Kidney (tissue), 14 donors: Measurements from ENCODE around the gene AGO3. TPM values are rescaled to one million over a fixed set of nuclear protein-coding genes. Genes with fewer than 3 reads are reported as not detected.

Source experiments
- DNase-seq, 5 donors: peaks; one replicate each; pipeline ENCODE4 v3.0.0-alpha.2; 2013 to 2020
- FAIRE-seq: peaks from 2 replicates; lab custom pipeline; 2012; peaks lifted over from hg19 to GRCh38; lab: Jason Lieb, UNC
- H3K27ac ChIP-seq, 2 donors: one replicate each; pipeline ENCODE4 v1.7.0; 2013; ENCODE audit warnings: low read depth in 2 of 2, low read length in 2 of 2, inconsistent platforms in 1 of 2
- H3K27me3 ChIP-seq: one replicate; pipeline ENCODE4 v1.7.1; 2013; ENCODE audit warnings: low read length, inconsistent platforms; ENCODE audit not compliant: control insufficient read depth, insufficient read depth
- H3K36me3 ChIP-seq, 3 donors: one replicate each; pipeline versions ENCODE4 v1.7.0 to v1.7.1; 2013; ENCODE audit warnings: low read length in 3 of 3, control low read depth in 1 of 3, inconsistent platforms in 1 of 3; ENCODE audit not compliant: insufficient read depth in 3 of 3, control insufficient read depth in 2 of 3
- H3K4me1 ChIP-seq, 3 donors: one replicate each; pipeline versions ENCODE4 v1.7.0 to v1.7.1; 2013; ENCODE audit warnings: low read length in 3 of 3, inconsistent platforms in 1 of 3, low read depth in 1 of 3; ENCODE audit not compliant: control insufficient read depth in 2 of 3, insufficient read depth in 2 of 3
- H3K4me3 ChIP-seq, 3 donors: one replicate each; pipeline versions ENCODE4 v1.7.0 to v1.8.1; 2013; ENCODE audit warnings: low read length in 3 of 3, control low read depth in 1 of 3, inconsistent platforms in 1 of 3
- H3K9ac ChIP-seq, 3 donors: one replicate each; pipeline versions ENCODE4 v1.7.0 to v1.7.1; 2013; ENCODE audit warnings: low read length in 3 of 3, control low read depth in 1 of 3, inconsistent platforms in 1 of 3
- H3K9me3 ChIP-seq, 3 donors: one replicate each; pipeline versions ENCODE4 v1.7.0 to v1.7.1; 2013; ENCODE audit warnings: low read length in 3 of 3, control low read depth in 1 of 3, inconsistent platforms in 1 of 3; ENCODE audit not compliant: control insufficient read depth in 2 of 3, insufficient read depth in 1 of 3
- intact Hi-C: fragments of 100-400 bp; cut with DNase I; formaldehyde crosslinking; loops from one replicate; pipeline ENCODE4 v1.11.1; 2022
- polyA plus RNA-seq: library from polyadenylated mRNA; stranded (reverse); fragments of 350-450 nt; fragmentation: Illumina TruSeq; extraction: RNeasy Lipid Tissue Mini Kit (QIAGEN cat#74804); gene quantifications from one replicate; pipeline ENCODE4 v1.2.3, GENCODE V29; 2014; ENCODE audit warnings: low read depth, low replicate concordance; ENCODE audit not compliant: insufficient read depth
- total RNA-seq: library from RNA; stranded (reverse); fragmentation: NEBNext Ultra II Directional; extraction: Animal tissue kit (Norgen Biotek cat#: 25700); gene quantifications from one replicate; pipeline ENCODE4 v1.2.1, GENCODE V29; 2021
- TF ChIP-seq, protein P1 (sequence below): IDR thresholded peaks from 3 replicates; pipeline ENCODE4 v1.5.1; 2012; ENCODE audit warnings: mild to moderate bottlenecking, moderate library complexity, borderline replicate concordance; ENCODE audit not compliant: insufficient read depth; ENCODE audit errors: extremely low read depth
- donor health status: control.
- donor health status: control.
- donor health status: control.
- donor health status: control.
- donor health status: control.
- donor health status: DM: yes; HTN: yes; CAD: no.
- donor health status: Normal renal cell carcinoma (clear cell type).

AGO3 gene
- total and polyA plus RNA-seq, 2 donors from 2014 or later: 2.8 to 28.2 TPM

GRCh38 chr1:35925741-35926140 is 5.2 kb upstream of the AGO3 start:
- H3K27ac ChIP-seq: no peak overlapping the region
- FAIRE-seq (no peak), DNase-seq (no peak)
- H3K4me3 ChIP-seq: no peak overlapping the region
- intact Hi-C loops: no loop called here
- no peaks in the 10 kb centered on the region for H3K9me3 ChIP-seq
- H3K27me3 ChIP-seq: no peaks in the 10 kb centered on the region
- H3K4me1 ChIP-seq: peaks cover 0 to 2% (median 0%) of the 10 kb centered on the region in 3 donors
- no peaks in the 10 kb centered on the region for H3K36me3 ChIP-seq
- no peak overlapping the region for H3K9ac ChIP-seq
- TF ChIP-seq, protein P1, sequence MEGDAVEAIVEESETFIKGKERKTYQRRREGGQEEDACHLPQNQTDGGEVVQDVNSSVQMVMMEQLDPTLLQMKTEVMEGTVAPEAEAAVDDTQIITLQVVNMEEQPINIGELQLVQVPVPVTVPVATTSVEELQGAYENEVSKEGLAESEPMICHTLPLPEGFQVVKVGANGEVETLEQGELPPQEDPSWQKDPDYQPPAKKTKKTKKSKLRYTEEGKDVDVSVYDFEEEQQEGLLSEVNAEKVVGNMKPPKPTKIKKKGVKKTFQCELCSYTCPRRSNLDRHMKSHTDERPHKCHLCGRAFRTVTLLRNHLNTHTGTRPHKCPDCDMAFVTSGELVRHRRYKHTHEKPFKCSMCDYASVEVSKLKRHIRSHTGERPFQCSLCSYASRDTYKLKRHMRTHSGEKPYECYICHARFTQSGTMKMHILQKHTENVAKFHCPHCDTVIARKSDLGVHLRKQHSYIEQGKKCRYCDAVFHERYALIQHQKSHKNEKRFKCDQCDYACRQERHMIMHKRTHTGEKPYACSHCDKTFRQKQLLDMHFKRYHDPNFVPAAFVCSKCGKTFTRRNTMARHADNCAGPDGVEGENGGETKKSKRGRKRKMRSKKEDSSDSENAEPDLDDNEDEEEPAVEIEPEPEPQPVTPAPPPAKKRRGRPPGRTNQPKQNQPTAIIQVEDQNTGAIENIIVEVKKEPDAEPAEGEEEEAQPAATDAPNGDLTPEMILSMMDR: no peak

DNA sequence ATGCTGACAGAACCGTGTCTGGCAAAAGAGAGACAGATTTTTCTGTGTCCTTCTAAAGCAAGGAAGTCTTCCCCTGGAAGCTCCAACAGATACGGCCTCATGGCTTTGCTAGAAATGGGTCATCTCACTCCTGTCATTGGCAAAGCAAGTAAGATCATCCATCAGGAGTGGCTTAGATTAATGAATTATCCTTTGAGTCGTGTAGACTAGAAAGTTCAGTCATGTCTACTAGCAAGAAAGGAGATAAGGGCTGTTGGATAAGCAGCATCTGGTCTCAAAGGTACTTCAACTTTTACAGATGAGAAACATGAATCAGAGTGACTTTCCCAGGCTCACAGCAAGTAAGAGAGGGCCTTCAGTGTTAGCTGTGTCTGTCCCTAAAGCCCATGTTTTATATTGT is 3.4 kb upstream of the AGO3 start:
- no peak overlapping the region for H3K4me3 ChIP-seq
- H3K27me3 ChIP-seq: no peaks in the 10 kb centered on the region
- intact Hi-C loops: no loop called here
- no peak overlapping the region for H3K9ac ChIP-seq
- no peaks in the 10 kb centered on the region for H3K36me3 ChIP-seq
- no peaks in the 10 kb centered on the region for H3K9me3 ChIP-seq
- TF ChIP-seq, protein P1: no peak
- FAIRE-seq (no peak), DNase-seq (no peak)
- no peak overlapping the region for H3K27ac ChIP-seq
- H3K4me1 ChIP-seq: peaks cover 0 to 8% (median 0%) of the 10 kb centered on the region in 3 donors

- no peaks in the 10 kb centered on the region for H3K9me3 ChIP-seq
- TF ChIP-seq, protein P1: no peak
- peaks cover 0 to 8% (median 3%) of the 10 kb centered on the region in 3 donors for H3K4me1 ChIP-seq
- H3K27ac ChIP-seq: peak overlapping the region; percentile 94 to 97
- H3K4me3 ChIP-seq: peak overlapping the region; percentile 81 to 94 (median 84)
- DNase-seq (peak; percentile 28 to 75 (median 71)), FAIRE-seq (no peak)
- H3K9ac ChIP-seq: peak overlapping the region; percentile 81 to 96 (median 87)
- intact Hi-C loops: no loop called here
- no peaks in the 10 kb centered on the region for H3K36me3 ChIP-seq
- H3K27me3 ChIP-seq: no peaks in the 10 kb centered on the region
These were observed 944 bp upstream of the AGO3 start for GRCh38 chr1:35929730-35930592.
